ENCODE data around the gene RAP1A. TPM values are rescaled to one million over a fixed set of nuclear protein-coding genes. Genes with fewer than 3 reads are reported as not detected.

The RAP1A gene
- total RNA-seq, 1 experiment from 2014 or later = 26.7 TPM

DNA sequence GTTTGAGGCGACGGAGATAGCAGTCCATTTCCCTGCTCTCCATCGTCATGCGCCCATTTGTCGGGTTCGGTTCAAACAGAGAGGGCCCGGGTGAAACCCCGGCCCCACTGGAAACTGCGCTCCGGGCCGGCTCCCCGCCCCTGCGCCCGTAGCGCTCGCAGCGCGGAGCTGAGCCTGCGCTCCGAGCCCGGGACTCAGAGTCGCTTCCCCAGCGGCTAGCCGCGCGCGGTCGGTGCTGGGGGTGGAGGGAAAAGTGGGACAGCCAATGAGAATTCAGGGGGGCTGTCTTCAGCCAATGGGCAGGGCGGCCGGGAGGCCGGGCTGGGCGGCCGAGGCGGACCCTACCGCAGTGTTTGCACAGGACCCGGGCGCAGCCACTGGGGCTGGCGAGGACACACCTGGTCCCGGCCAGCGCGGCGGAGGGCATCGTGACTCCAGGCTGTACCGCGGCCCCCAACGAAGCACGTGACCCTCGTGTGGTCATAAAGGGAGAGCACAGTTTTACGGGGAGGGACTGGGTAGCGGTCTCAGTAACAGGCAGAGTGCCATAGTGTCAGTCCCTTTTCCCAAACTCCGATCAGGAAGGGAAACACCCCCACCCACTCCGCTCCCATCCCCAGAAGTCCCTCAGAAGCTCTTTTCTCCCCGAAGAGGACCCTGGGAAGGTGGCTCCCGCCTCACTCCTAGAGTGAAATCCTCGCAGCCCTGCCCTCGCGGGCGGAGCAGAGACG, 119.8 kb downstream of the RAP1A start, which contains the start of gene INKA2:
TSS of gene INKA2 (minus strand) at position 202 of the 731 bp plus-strand sequence. CDS start at position 49, 153 bp downstream.
- no peaks in the 10 kb centered on the region for H3K79me1 ChIP-seq (ENCODE audit: insufficient read depth, low read depth, low read length, poor library complexity, severe bottlenecking)
- DNase-seq = peak; percentile 96
- no peaks in the 10 kb centered on the region; the same call in 1 of the 2 replicates for H3K79me2 ChIP-seq (ENCODE audit: insufficient read depth, low read length)
- TF ChIP-seq, protein P1, sequence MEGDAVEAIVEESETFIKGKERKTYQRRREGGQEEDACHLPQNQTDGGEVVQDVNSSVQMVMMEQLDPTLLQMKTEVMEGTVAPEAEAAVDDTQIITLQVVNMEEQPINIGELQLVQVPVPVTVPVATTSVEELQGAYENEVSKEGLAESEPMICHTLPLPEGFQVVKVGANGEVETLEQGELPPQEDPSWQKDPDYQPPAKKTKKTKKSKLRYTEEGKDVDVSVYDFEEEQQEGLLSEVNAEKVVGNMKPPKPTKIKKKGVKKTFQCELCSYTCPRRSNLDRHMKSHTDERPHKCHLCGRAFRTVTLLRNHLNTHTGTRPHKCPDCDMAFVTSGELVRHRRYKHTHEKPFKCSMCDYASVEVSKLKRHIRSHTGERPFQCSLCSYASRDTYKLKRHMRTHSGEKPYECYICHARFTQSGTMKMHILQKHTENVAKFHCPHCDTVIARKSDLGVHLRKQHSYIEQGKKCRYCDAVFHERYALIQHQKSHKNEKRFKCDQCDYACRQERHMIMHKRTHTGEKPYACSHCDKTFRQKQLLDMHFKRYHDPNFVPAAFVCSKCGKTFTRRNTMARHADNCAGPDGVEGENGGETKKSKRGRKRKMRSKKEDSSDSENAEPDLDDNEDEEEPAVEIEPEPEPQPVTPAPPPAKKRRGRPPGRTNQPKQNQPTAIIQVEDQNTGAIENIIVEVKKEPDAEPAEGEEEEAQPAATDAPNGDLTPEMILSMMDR (conservative IDR thresholded peaks at IDR 0.05) = no peak
- Mint-ChIP-seq H3K4me1 (peaks cover 10 to 15% of the 10 kb centered on the region in 2 experiments), H3K27ac (peak within 1 kb of the TSS; percentile 87 to 98 (median 97); a peak in 6 of 7 replicates), H3K9me3 (no peaks in the 10 kb centered on the region; a peak in 1 of 5 replicates), H3K27me3 (ENCODE audit: low read depth) (peaks cover 39% of the 10 kb centered on the region), H3K36me3 (ENCODE audit: insufficient read depth in 1 of 3, low read depth in 3 of 3) (no peaks in the 10 kb centered on the region), H3K4me3 (peak within 1 kb of the TSS; percentile 90 to 92)
- no peak within 1 kb of the TSS for H3K18ac ChIP-seq (ENCODE audit: insufficient read length, low read depth, low read length)
- no peak within 1 kb of the TSS for H3K27ac ChIP-seq (ENCODE audit: insufficient read length, low read depth, low read length)
- peaks cover 25% of the 10 kb centered on the region for H3K4me1 ChIP-seq (ENCODE audit: insufficient read depth, low read length)
- no peak within 1 kb of the TSS for H2AK5ac ChIP-seq (ENCODE audit: insufficient read length, low read length)
- H3K4me2 ChIP-seq (ENCODE audit: insufficient read depth, insufficient read length, low read length) = peak within 1 kb of the TSS; percentile 81
- no peak within 1 kb of the TSS for H3T11ph ChIP-seq (ENCODE audit: low read length)
- H4K20me1 ChIP-seq (ENCODE audit: control insufficient read depth, insufficient read depth, insufficient read length) = no peaks in the 10 kb centered on the region
- H4K8ac ChIP-seq (replicated peaks; ENCODE audit: insufficient read length, low read depth, low read length) = no peak within 1 kb of the TSS
- H3K23me2 ChIP-seq (ENCODE audit: insufficient read length, low read depth, low read length, poor library complexity, severe bottlenecking) = peaks cover 19% of the 10 kb centered on the region
- H4K5ac ChIP-seq (ENCODE audit: insufficient read length, low read depth, low read length) = no peak within 1 kb of the TSS
- no peaks in the 10 kb centered on the region for H3K9me3 ChIP-seq (ENCODE audit: control insufficient read depth, low read depth, low read length)
- no peaks in the 10 kb centered on the region for H3K27me3 ChIP-seq (ENCODE audit: insufficient read depth, low read length)
- H2BK12ac ChIP-seq (ENCODE audit: insufficient read length, low read depth, low read length) = no peak within 1 kb of the TSS
- no peak within 1 kb of the TSS for H2BK20ac ChIP-seq (ENCODE audit: low read depth, low read length, poor library complexity, severe bottlenecking)
- H4K91ac ChIP-seq (ENCODE audit: insufficient read length, low read depth, low read length) = no peak within 1 kb of the TSS
- H3K4ac ChIP-seq (ENCODE audit: low read depth, low read length) = no peak within 1 kb of the TSS
- no peak within 1 kb of the TSS for H2BK15ac ChIP-seq (ENCODE audit: low read depth, low read length)
- H2BK5ac ChIP-seq (ENCODE audit: insufficient read length, low read length) = no peak within 1 kb of the TSS
- H3K14ac ChIP-seq (ENCODE audit: insufficient read depth, low read length) = peak within 1 kb of the TSS; percentile 11; the same call in 1 of the 2 replicates
- peak within 1 kb of the TSS; percentile 15 for H3K9ac ChIP-seq (ENCODE audit: extremely low read depth, insufficient read length, low read length)
- H2AFZ ChIP-seq (ENCODE audit: low read length) = no peak within 1 kb of the TSS
- no peak within 1 kb of the TSS for H3K23ac ChIP-seq (ENCODE audit: insufficient read length, low read depth, low read length)
- H3K56ac ChIP-seq (ENCODE audit: insufficient read length, low read depth, low read length) = no peak within 1 kb of the TSS
- H2BK120ac ChIP-seq (ENCODE audit: low read depth, low read length, poor library complexity, severe bottlenecking) = no peak within 1 kb of the TSS
- no CpG with 5 or more reads among the region's 59 CpGs for WGBS (ENCODE audit: extremely low coverage, insufficient read length, low lambda C conversion rate)
